Measurements from ENCODE around the gene MPHOSPH8.
"Not testable (repeated sequence)": the region's sequence is repeated elsewhere in the genome, so short reads cannot be mapped to it uniquely, and the experiment has no call there.

MPHOSPH8 gene

GRCh38 chr13:19674898-19675297 is 41.4 kb downstream of the MPHOSPH8 start:
- FAIRE-seq (no peak), DNase-seq (ENCODE audit: insufficient read length, low spot score) (no peak)

GRCh38 chr13:19676168-19676567 is 42.7 kb downstream of the MPHOSPH8 start:
- FAIRE-seq, result no peak

GRCh38 chr13:19680751-19681150 is 47.3 kb downstream of the MPHOSPH8 start:
- no peak for FAIRE-seq
- no peak for DNase-seq (ENCODE audit: insufficient read length, low spot score)

More at GRCh38 chr13:19676168-19676567, 42.7 kb downstream of the MPHOSPH8 start:
- no peak for DNase-seq (ENCODE audit: insufficient read length, low spot score)

GRCh38 chr13:19681517-19681916 is 48.1 kb downstream of the MPHOSPH8 start:
- no peak for DNase-seq (ENCODE audit: insufficient read length, low spot score)
- FAIRE-seq, result no peak

- FAIRE-seq, result no peak
- DNase-seq (ENCODE audit: insufficient read length, low spot score), result no peak
Observed at GRCh38 chr13:19685034-19685433, 51.6 kb downstream of the MPHOSPH8 start.

GRCh38 chr13:19685437-19685836 is 52.0 kb downstream of the MPHOSPH8 start:
- DNase-seq (ENCODE audit: insufficient read length, low spot score) (no peak), FAIRE-seq (no peak)

- FAIRE-seq; DNase-seq (ENCODE audit: insufficient read length, low spot score): not testable (repeated sequence)
Observed at GRCh38 chr13:19691447-19691846, 58.0 kb downstream of the MPHOSPH8 start.

GRCh38 chr13:19695428-19695827 is 62.0 kb downstream of the MPHOSPH8 start:
- DNase-seq (ENCODE audit: insufficient read length, low spot score), result no peak
- no peak for FAIRE-seq

- FAIRE-seq (no peak), DNase-seq (ENCODE audit: insufficient read length, low spot score) (no peak)
Observed at GRCh38 chr13:19695829-19696228, 62.4 kb downstream of the MPHOSPH8 start.

- not testable (repeated sequence) for DNase-seq (ENCODE audit: insufficient read length, low spot score); FAIRE-seq
Observed at GRCh38 chr13:19700963-19701362, 67.5 kb downstream of the MPHOSPH8 start.

- not testable (repeated sequence) for FAIRE-seq; DNase-seq (ENCODE audit: insufficient read length, low spot score)
Observed at GRCh38 chr13:19701619-19702018, 68.2 kb downstream of the MPHOSPH8 start.

GRCh38 chr13:19704256-19704655 is 70.8 kb downstream of the MPHOSPH8 start:
- FAIRE-seq, result not testable (repeated sequence)

GRCh38 chr13:19709039-19709438 is 75.6 kb downstream of the MPHOSPH8 start:
- not testable (repeated sequence) for FAIRE-seq

More at GRCh38 chr13:19704256-19704655, 70.8 kb downstream of the MPHOSPH8 start:
- not testable (repeated sequence) for DNase-seq (ENCODE audit: insufficient read length, low spot score)

GRCh38 chr13:19709782-19710181 is 76.3 kb downstream of the MPHOSPH8 start:
- not testable (repeated sequence) for FAIRE-seq; DNase-seq (ENCODE audit: insufficient read length, low spot score)

More at GRCh38 chr13:19709039-19709438, 75.6 kb downstream of the MPHOSPH8 start:
- DNase-seq (ENCODE audit: insufficient read length, low spot score), result not testable (repeated sequence)

GRCh38 chr13:19713186-19713965 is 79.9 kb downstream of the MPHOSPH8 start:
- FAIRE-seq (no peak), DNase-seq (ENCODE audit: insufficient read length, low spot score) (no peak)

- FAIRE-seq (no peak), DNase-seq (ENCODE audit: insufficient read length, low spot score) (no peak)
Observed at GRCh38 chr13:19720039-19720438, 86.6 kb downstream of the MPHOSPH8 start.

All from HTR-8/SVneo (cell line).